GM21619 (cell line): ENCODE data around the gene GTF2IRD2.
"Not testable (repeated sequence)": the region's sequence is repeated elsewhere in the genome, so short reads cannot be mapped to it uniquely, and the experiment has no call there.

Experiments
- ATAC-seq: cut with Tn5 transposase; IDR thresholded peaks from one replicate; pipeline ENCODE4 v1.9.1; 2021; ENCODE audit not compliant: unreplicated experiment

GTF2IRD2 gene

GRCh38 chr7:74788369-74789150 lies 62.8 kb downstream of the GTF2IRD2 start:
- ATAC-seq: peak; percentile 83

DNA sequence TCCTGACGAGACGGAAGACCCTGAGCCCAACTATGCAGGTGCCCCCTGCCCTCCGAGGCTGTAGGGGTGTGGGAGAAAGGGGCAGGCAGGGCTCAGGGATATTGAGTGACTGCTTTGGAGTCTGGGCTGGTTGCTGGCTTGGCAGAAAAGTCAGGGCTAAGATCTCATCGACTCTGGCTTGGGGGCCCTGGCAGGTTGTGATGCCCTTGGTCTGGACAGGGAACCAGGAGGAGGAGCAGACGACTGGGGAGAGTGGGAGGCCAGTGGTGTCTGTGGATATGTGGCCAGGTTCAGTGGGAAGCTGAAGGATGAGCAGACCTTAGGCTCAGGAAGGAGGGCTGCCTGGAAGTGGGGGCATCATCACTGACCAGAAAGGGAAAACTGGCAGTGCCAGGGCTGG lies 67.8 kb downstream of the GTF2IRD2 start:
- not testable (repeated sequence) for ATAC-seq

- not testable (repeated sequence) for ATAC-seq
Observed at GRCh38 chr7:74781746-74782145, 69.7 kb downstream of the GTF2IRD2 start.

- ATAC-seq: not testable (repeated sequence)
Observed at GRCh38 chr7:74779053-74779452, 72.4 kb downstream of the GTF2IRD2 start.

DNA sequence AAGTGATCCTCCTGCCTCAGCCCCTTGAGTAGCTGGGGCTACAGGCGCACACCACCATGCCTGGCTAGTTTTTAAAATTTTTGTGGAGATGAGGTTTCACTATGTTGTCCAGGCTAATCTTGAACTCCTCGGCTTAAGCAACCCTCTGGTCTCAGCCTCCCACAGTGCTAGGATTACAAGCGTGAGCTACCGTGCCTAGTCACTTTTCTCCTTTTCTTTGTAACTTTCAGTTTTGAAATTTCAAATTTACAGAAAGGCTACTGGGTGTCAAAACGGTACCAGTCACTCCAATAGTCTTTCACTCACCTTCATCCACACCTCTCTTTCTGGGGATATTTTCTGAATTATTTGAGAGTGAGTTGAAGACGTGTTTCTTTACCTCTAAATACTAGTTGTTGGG lies 76.3 kb downstream of the GTF2IRD2 start:
- ATAC-seq: peak; percentile 38

GRCh38 chr7:74773760-74774750 lies 77.3 kb downstream of the GTF2IRD2 start, which contains the start of gene NCF1:
Gene NCF1 (plus strand): TSS chr7:74774011. CDS start chr7:74774032, 21 bp downstream.
- ATAC-seq: peak; percentile 72

- ATAC-seq: not testable (repeated sequence)
Observed at GRCh38 chr7:74772093-74772492, 79.3 kb downstream of the GTF2IRD2 start.

DNA sequence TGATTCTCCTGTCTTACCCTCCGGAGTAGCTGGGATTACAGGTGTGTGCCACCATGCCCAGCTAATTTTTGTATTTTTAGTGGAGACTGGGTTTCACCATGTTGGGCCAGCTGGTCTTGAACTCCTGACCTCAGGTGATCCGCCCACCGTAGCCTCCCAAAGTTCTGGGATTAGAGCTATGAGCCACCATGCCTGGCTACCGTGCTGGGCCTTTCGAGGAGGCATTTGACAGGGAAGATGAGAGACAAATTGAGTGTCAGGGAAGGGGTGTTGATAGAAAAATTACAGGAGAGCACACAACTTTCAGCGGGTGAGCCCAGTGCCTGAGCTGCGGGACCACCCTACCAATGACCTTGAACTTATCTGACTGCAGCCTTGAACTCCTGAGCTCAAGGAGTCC lies 81.3 kb downstream of the GTF2IRD2 start:
- ATAC-seq: not testable (repeated sequence)

- ATAC-seq: not testable (repeated sequence)
Observed at GRCh38 chr7:74766991-74767390, 84.4 kb downstream of the GTF2IRD2 start.

- ATAC-seq: peak; percentile 26
Observed at GRCh38 chr7:74766509-74766908, 84.9 kb downstream of the GTF2IRD2 start.

DNA sequence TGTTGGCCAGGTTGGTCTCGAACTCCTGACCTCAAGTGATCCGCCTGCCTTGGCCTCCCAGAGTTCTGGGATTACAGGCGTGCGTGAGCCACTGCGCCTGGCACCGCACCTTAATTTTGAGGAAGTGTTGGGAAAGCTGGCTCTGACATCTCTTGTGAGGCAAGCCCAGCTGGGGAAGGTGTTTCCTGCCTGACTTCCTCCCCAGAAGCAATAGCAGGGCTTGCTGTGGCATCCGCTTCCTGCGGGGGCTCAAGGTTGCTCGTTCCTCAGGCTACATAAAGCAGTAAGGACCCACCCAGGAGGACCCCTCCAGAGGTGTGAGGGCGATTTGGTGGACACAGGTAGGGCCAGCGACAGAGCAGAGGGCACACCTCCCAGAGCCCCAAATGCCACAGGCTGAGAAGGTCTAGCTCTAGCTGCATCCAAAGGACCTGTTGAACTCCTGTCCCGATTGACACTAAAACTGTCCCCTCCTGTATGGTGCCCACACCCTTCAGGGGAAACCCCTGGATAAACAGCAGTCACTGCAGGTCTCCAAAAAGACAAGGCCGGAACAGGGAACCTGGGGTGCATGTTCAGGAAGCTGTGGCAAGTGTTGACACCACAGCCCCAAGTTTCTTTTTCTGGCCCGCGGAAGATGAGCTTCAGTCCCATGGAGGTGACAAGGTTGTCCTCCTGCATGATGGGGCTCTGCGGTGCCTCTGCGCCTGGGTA lies 86.0 kb downstream of the GTF2IRD2 start:
- peak; percentile 25 for ATAC-seq

- ATAC-seq: not testable (repeated sequence)
Observed at GRCh38 chr7:74758982-74759381, 92.4 kb downstream of the GTF2IRD2 start.

DNA sequence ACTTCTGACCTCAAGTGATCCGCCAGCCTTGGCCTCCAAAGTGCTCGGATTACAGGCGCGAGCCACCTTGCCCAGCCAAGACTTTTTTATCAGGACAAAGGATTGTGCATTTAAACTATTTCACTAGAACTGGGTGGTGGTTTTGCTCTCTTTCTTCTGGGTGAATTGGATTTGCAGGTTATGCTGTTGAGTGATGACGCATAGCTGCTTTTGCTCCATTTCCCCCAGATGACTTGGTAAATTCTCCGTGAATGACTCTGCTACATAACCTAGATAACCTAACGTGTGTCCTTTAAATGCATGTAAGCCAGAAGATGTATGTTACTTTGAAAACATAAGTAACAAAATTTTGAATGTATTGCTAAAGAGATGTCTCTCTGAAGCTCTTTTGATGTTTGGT lies 93.1 kb downstream of the GTF2IRD2 start:
- ATAC-seq: not testable (repeated sequence)

GRCh38 chr7:74756673-74757072 lies 94.7 kb downstream of the GTF2IRD2 start:
- ATAC-seq: not testable (repeated sequence)

- not testable (repeated sequence) for ATAC-seq
Observed at GRCh38 chr7:74753921-74754482, 97.4 kb downstream of the GTF2IRD2 start.
